WTC11 (cell line): Measurements from ENCODE around the gene DPF1. TPM values are rescaled to one million over a fixed set of nuclear protein-coding genes. Genes with fewer than 3 reads are reported as not detected.

Experiments
- ATAC-seq: fragments of 200-7000 bp; cut with Tn5 transposase; 2 replicates; pipeline ENCODE4 v1.10.0; 2021; ENCODE audit warnings: mild to moderate bottlenecking, moderate library complexity
- CTCF ChIA-PET: fragments of 300-600 bp; sonication (Branson Sonifier 250); formaldehyde crosslinking; loops from one replicate; lab custom pipeline; 2021; ENCODE audit warnings: antibody characterized with exemption; lab: Charles Lee
- POLR2A ChIA-PET: fragments of 350-600 bp; sonication (Branson Sonifier 250); formaldehyde crosslinking; loops from one replicate; lab custom pipeline; 2021; ENCODE audit warnings: antibody characterized with exemption; lab: Charles Lee
- DNase-seq: peaks from one replicate; pipeline ENCODE4 v3.0.0; 2021; ENCODE audit warnings: low spot score
- H3K27ac Mint-ChIP-seq: 2 replicates; pipeline ENCODE4 v1.8.0; 2021; ENCODE audit warnings: mixed read lengths
- H3K27me3 Mint-ChIP-seq: 2 replicates; pipeline ENCODE4 v1.8.0; 2021; ENCODE audit warnings: low read depth, mild to moderate bottlenecking, moderate library complexity, mixed read lengths
- H3K36me3 Mint-ChIP-seq: 2 replicates; pipeline ENCODE4 v1.8.0; 2021; ENCODE audit warnings: mixed read lengths
- H3K4me1 Mint-ChIP-seq: 2 replicates; pipeline ENCODE4 v1.8.0; 2022; ENCODE audit warnings: mixed read lengths
- H3K4me3 Mint-ChIP-seq: 2 replicates; pipeline ENCODE4 v1.8.0; 2021; ENCODE audit warnings: mild to moderate bottlenecking, moderate library complexity, mixed read lengths
- H3K9me3 Mint-ChIP-seq: 2 replicates; pipeline ENCODE4 v1.8.0; 2021; ENCODE audit warnings: mixed read lengths
- AR ChIP-seq: fragments of 250-450 bp; sonication (Bioruptor Pico); IDR thresholded peaks from 2 replicates; pipeline ENCODE4 v1.9.0; 2021; ENCODE audit warnings: mild to moderate bottlenecking
- CREM ChIP-seq: sonication (generic); formaldehyde crosslinking; IDR thresholded peaks from 2 replicates; pipeline ENCODE4 v1.8.1; 2022; ENCODE audit warnings: mild to moderate bottlenecking, missing genetic modification reagents, moderate library complexity
- E2F5 ChIP-seq: sonication (generic); formaldehyde crosslinking; IDR thresholded peaks from 2 replicates; pipeline ENCODE4 v1.8.1; 2022; ENCODE audit warnings: mild to moderate bottlenecking, moderate library complexity, missing genetic modification reagents
- EMX1 ChIP-seq: fragments of 250-450 bp; sonication (Bioruptor Pico); IDR thresholded peaks from 2 replicates; pipeline ENCODE4 v1.8.0; 2021; ENCODE audit warnings: mild to moderate bottlenecking
- HMGXB4 ChIP-seq: sonication (generic); formaldehyde crosslinking; IDR thresholded peaks from 2 replicates; pipeline ENCODE4 v1.8.1; 2023; ENCODE audit warnings: mild to moderate bottlenecking, moderate library complexity, missing genetic modification reagents
- IRF1 ChIP-seq: sonication (generic); formaldehyde crosslinking; IDR thresholded peaks from 2 replicates; pipeline ENCODE4 v1.8.0; 2023; ENCODE audit warnings: missing genetic modification reagents
- MLX ChIP-seq: sonication (generic); formaldehyde crosslinking; IDR thresholded peaks from 2 replicates; pipeline ENCODE4 v1.8.1; 2023; ENCODE audit warnings: mild to moderate bottlenecking, missing genetic modification reagents, moderate library complexity
- NFATC4 ChIP-seq: fragments of 250-450 bp; sonication (Bioruptor Pico); IDR thresholded peaks from 2 replicates; pipeline ENCODE4 v1.9.0; 2021; ENCODE audit warnings: mild to moderate bottlenecking
- NFYB ChIP-seq: sonication (generic); formaldehyde crosslinking; conservative IDR thresholded peaks from 2 replicates; pipeline ENCODE4 v1.8.0; 2022; ENCODE audit warnings: low read depth, missing genetic modification reagents
- NR2C2 ChIP-seq: sonication (generic); formaldehyde crosslinking; IDR thresholded peaks from 2 replicates; pipeline ENCODE4 v1.8.0; 2022; ENCODE audit warnings: mild to moderate bottlenecking, missing genetic modification reagents
- PREB ChIP-seq: sonication (generic); formaldehyde crosslinking; IDR thresholded peaks from 2 replicates; pipeline ENCODE4 v1.8.1; 2022; ENCODE audit warnings: mild to moderate bottlenecking, missing genetic modification reagents, moderate library complexity, borderline replicate concordance
- STAT6 ChIP-seq: sonication (generic); formaldehyde crosslinking; conservative IDR thresholded peaks from 2 replicates; pipeline ENCODE4 v1.8.1; 2023; ENCODE audit warnings: mild to moderate bottlenecking, low read depth, missing genetic modification reagents, moderate library complexity
- TCF7 ChIP-seq: sonication (generic); formaldehyde crosslinking; IDR thresholded peaks from 2 replicates; pipeline ENCODE4 v1.8.0; 2022; ENCODE audit warnings: mild to moderate bottlenecking, low read depth, missing genetic modification reagents, moderate library complexity
- ZNF263 ChIP-seq: sonication (generic); formaldehyde crosslinking; IDR thresholded peaks from 2 replicates; pipeline ENCODE4 v1.8.1; 2022; ENCODE audit warnings: low read depth, mild to moderate bottlenecking, moderate library complexity, missing genetic modification reagents
- ZNF532 ChIP-seq: fragments of 250-450 bp; sonication (Bioruptor Pico); IDR thresholded peaks from 2 replicates; pipeline ENCODE4 v1.9.0; 2021; ENCODE audit warnings: mild to moderate bottlenecking, borderline replicate concordance
- total RNA-seq: library from RNA; stranded (reverse); gene quantifications from 3 replicates; pipeline ENCODE4 v1.2.3, GENCODE V29; 2021

DPF1 gene
- total RNA-seq, 1 experiment from 2014 or later = 6.8 TPM

- TF ChIP-seq AR (CRISPR knock-in tag) (no peak), CREM (CRISPR knock-in tag) (no peak), ZNF532 (no peak), E2F5 (CRISPR knock-in tag) (0 out of 2 replicates have a peak, but pooled peaks have one; percentile 9), MLX (CRISPR knock-in tag) (no peak), EMX1 (no peak), ZNF263 (CRISPR knock-in tag) (no peak), HMGXB4 (no peak; the same call in 1 of the 2 replicates), PREB (CRISPR knock-in tag) (no peak), NR2C2 (no peak)
Measured at GRCh38 chr19:38228491-38229439, 4.7 kb upstream of the DPF1 start (continued).

- H3K9me3 Mint-ChIP-seq = no peaks in the 10 kb centered on the region
- H3K36me3 Mint-ChIP-seq = no peaks in the 10 kb centered on the region
- TF ChIP-seq STAT6 (CRISPR knock-in tag) = no peak
- no peak for TF ChIP-seq NFATC4 (CRISPR knock-in tag)
- no peak for TF ChIP-seq IRF1 (CRISPR knock-in tag)
- no peak for TF ChIP-seq MLX (CRISPR knock-in tag)
- TF ChIP-seq TCF7 (CRISPR knock-in tag) = no peak
- no peak for TF ChIP-seq NFYB
Measured at GRCh38 chr19:38228005-38228377, 4.0 kb upstream of the DPF1 start.

More at GRCh38 chr19:38228005-38228377, 4.0 kb upstream of the DPF1 start:
- ATAC-seq = no peak
- ChIA-PET CTCF (interaction anchor here (0.7 to 1.8 kb wide), 4 partner anchors 16 to 108 kb away, joined by 3 to 16 read pairs (median 4); partner anchors contain the start of genes CATSPERG and PPP1R14A), POLR2A (interaction anchor here (0.7 kb wide), 1 partner anchor 76 kb away, joined by 3 read pairs; the partner anchor contains the start of gene C19orf33)
- H3K27me3 Mint-ChIP-seq = peaks cover 40% of the 10 kb centered on the region
- H3K4me1 Mint-ChIP-seq = peaks cover 23% of the 10 kb centered on the region
- peak; percentile 43 for DNase-seq
- H3K27ac Mint-ChIP-seq = no peak overlapping the region
- peak overlapping the region; percentile 57 for H3K4me3 Mint-ChIP-seq
